Activated CD4-positive, alpha-beta T cell treated with anti-CD3 and anti-CD28 coated beads, Interleukin-2, amount 10 ng/mL, durations not matched to agents 7 days and 5 days (primary cell): ENCODE measurements around the gene SHC3. TPM values are rescaled to one million over a fixed set of nuclear protein-coding genes. Genes with fewer than 3 reads are reported as not detected.

Experiments used
- CTCF ChIA-PET: fragments of 350-600 bp; sonication (Branson Sonifier 250); formaldehyde crosslinking; loops from one replicate; lab custom pipeline; 2021; ENCODE audit warnings: antibody characterized with exemption; lab: Charles Lee
- POLR2A ChIA-PET: fragments of 350-600 bp; sonication (Branson Sonifier 250); formaldehyde crosslinking; loops from one replicate; lab custom pipeline; 2021; ENCODE audit warnings: antibody characterized with exemption; lab: Charles Lee
- DNase-seq: peaks from one replicate; pipeline ENCODE4 v3.0.0-alpha.2; 2020
- H3K27ac Mint-ChIP-seq: one replicate; pipeline ENCODE4 v1.8.0; 2021; ENCODE audit warnings: mild to moderate bottlenecking, moderate library complexity, mixed read lengths
- H3K27me3 Mint-ChIP-seq: one replicate; pipeline ENCODE4 v1.8.0; 2021; ENCODE audit warnings: mixed read lengths
- H3K36me3 Mint-ChIP-seq: one replicate; pipeline ENCODE4 v1.8.0; 2021; ENCODE audit warnings: low read depth, mixed read lengths
- H3K4me1 Mint-ChIP-seq: one replicate; pipeline ENCODE4 v1.8.0; 2021; ENCODE audit warnings: mixed read lengths
- H3K4me3 Mint-ChIP-seq: one replicate; pipeline ENCODE4 v1.8.0; 2021; ENCODE audit warnings: mild to moderate bottlenecking, moderate library complexity, mixed read lengths
- H3K9me3 Mint-ChIP-seq: one replicate; pipeline ENCODE4 v1.8.0; 2021; ENCODE audit warnings: mixed read lengths
- total RNA-seq, 2 experiments: library from RNA; stranded (reverse); gene quantifications; one replicate each; pipeline ENCODE4 v1.2.3, GENCODE V29; 2021

SHC3 gene
- total RNA-seq, 2 experiments from 2014 or later, result not detected

- no peaks in the 10 kb centered on the region for H3K36me3 Mint-ChIP-seq
- no peak overlapping the region for H3K27ac Mint-ChIP-seq
- no peak overlapping the region for H3K4me3 Mint-ChIP-seq
- no peak for DNase-seq
- H3K27me3 Mint-ChIP-seq, result peaks cover 20% of the 10 kb centered on the region
- H3K4me1 Mint-ChIP-seq, result no peaks in the 10 kb centered on the region
- no peaks in the 10 kb centered on the region for H3K9me3 Mint-ChIP-seq
- POLR2A ChIA-PET, result no interaction called here
- CTCF ChIA-PET, result no interaction called here
These were observed 73.8 kb downstream of the SHC3 start for GRCh38 chr9:89104821-89105220.

GRCh38 chr9:89097219-89097618, 81.4 kb downstream of the SHC3 start:
- Mint-ChIP-seq H3K27me3 (peaks cover 14% of the 10 kb centered on the region), H3K27ac (no peak overlapping the region), H3K36me3 (no peaks in the 10 kb centered on the region), H3K4me3 (no peak overlapping the region), H3K4me1 (no peaks in the 10 kb centered on the region), H3K9me3 (no peaks in the 10 kb centered on the region)
- no peak for DNase-seq
- ChIA-PET CTCF (no interaction called here), POLR2A (no interaction called here)

GRCh38 chr9:89096807-89097206, 81.8 kb downstream of the SHC3 start:
- Mint-ChIP-seq H3K9me3 (no peaks in the 10 kb centered on the region), H3K27me3 (peaks cover 11% of the 10 kb centered on the region), H3K4me3 (no peak overlapping the region), H3K4me1 (no peaks in the 10 kb centered on the region), H3K36me3 (no peaks in the 10 kb centered on the region), H3K27ac (no peak overlapping the region)
- POLR2A ChIA-PET, result no interaction called here
- DNase-seq, result no peak
- CTCF ChIA-PET, result no interaction called here

- peaks cover 9% of the 10 kb centered on the region for H3K27me3 Mint-ChIP-seq
- CTCF ChIA-PET, result interaction anchor here (0.6 kb wide), 1 partner anchor 811 kb away, joined by 3 read pairs; no protein-coding TSS in a partner anchor
These were observed 82.7 kb downstream of the SHC3 start for GRCh38 chr9:89095761-89096528.

GRCh38 chr9:89093201-89093975, 85.2 kb downstream of the SHC3 start:
- POLR2A ChIA-PET, result no interaction called here
- DNase-seq, result no peak
- Mint-ChIP-seq H3K4me1 (no peaks in the 10 kb centered on the region), H3K27me3 (peaks cover 10% of the 10 kb centered on the region), H3K4me3 (no peak overlapping the region), H3K36me3 (no peaks in the 10 kb centered on the region), H3K27ac (no peak overlapping the region), H3K9me3 (no peaks in the 10 kb centered on the region)
- CTCF ChIA-PET, result no interaction called here

More at GRCh38 chr9:89095761-89096528, 82.7 kb downstream of the SHC3 start:
- Mint-ChIP-seq H3K9me3 (no peaks in the 10 kb centered on the region), H3K4me1 (no peaks in the 10 kb centered on the region), H3K36me3 (no peaks in the 10 kb centered on the region), H3K27ac (no peak overlapping the region), H3K4me3 (no peak overlapping the region)
- no peak for DNase-seq
- POLR2A ChIA-PET, result no interaction called here

- Mint-ChIP-seq H3K9me3 (no peaks in the 10 kb centered on the region), H3K4me3 (no peak overlapping the region), H3K36me3 (no peaks in the 10 kb centered on the region), H3K27me3 (peaks cover 5% of the 10 kb centered on the region), H3K27ac (no peak overlapping the region), H3K4me1 (no peaks in the 10 kb centered on the region)
- no peak for DNase-seq
- ChIA-PET POLR2A (no interaction called here), CTCF (interaction anchor here (1.0 to 1.1 kb wide), 2 partner anchors 10 to 103 kb away, joined by 3 read pairs; no protein-coding TSS in a partner anchor)
These were observed 89.4 kb downstream of the SHC3 start for GRCh38 chr9:89089176-89089575.

GRCh38 chr9:89083626-89084025, 95.0 kb downstream of the SHC3 start:
- CTCF ChIA-PET, result no interaction called here

GRCh38 chr9:89080193-89080592, 98.4 kb downstream of the SHC3 start:
- ChIA-PET POLR2A (no interaction called here), CTCF (interaction anchor here (0.6 to 1.0 kb wide), 3 partner anchors 9 to 197 kb away, joined by 3 to 5 read pairs (median 4); no protein-coding TSS in a partner anchor)
- no peaks in the 10 kb centered on the region for H3K9me3 Mint-ChIP-seq
- no peak overlapping the region for H3K27ac Mint-ChIP-seq
- DNase-seq, result no peak
- peaks cover 25% of the 10 kb centered on the region for H3K27me3 Mint-ChIP-seq
- no peaks in the 10 kb centered on the region for H3K4me1 Mint-ChIP-seq
- no peaks in the 10 kb centered on the region for H3K36me3 Mint-ChIP-seq
- H3K4me3 Mint-ChIP-seq, result no peak overlapping the region

More at GRCh38 chr9:89083626-89084025, 95.0 kb downstream of the SHC3 start:
- Mint-ChIP-seq H3K27me3 (peaks cover 11% of the 10 kb centered on the region), H3K4me1 (no peaks in the 10 kb centered on the region), H3K27ac (no peak overlapping the region), H3K36me3 (no peaks in the 10 kb centered on the region), H3K4me3 (no peak overlapping the region), H3K9me3 (no peaks in the 10 kb centered on the region)
- POLR2A ChIA-PET, result no interaction called here
- no peak for DNase-seq

GRCh38 chr9:89079391-89079790, 99.2 kb downstream of the SHC3 start:
- CTCF ChIA-PET, result interaction anchor here (0.6 to 1.0 kb wide), 2 partner anchors 10 to 12 kb away, joined by 3 read pairs; no protein-coding TSS in a partner anchor
- Mint-ChIP-seq H3K4me1 (no peaks in the 10 kb centered on the region), H3K4me3 (no peak overlapping the region)

GRCh38 chr9:89078860-89079259, 99.8 kb downstream of the SHC3 start:
- ChIA-PET CTCF (interaction anchor here (0.6 kb wide), 1 partner anchor 42 kb away, joined by 3 read pairs; no protein-coding TSS in a partner anchor), POLR2A (no interaction called here)
- no peaks in the 10 kb centered on the region for H3K9me3 Mint-ChIP-seq
- peaks cover 30% of the 10 kb centered on the region for H3K27me3 Mint-ChIP-seq
- H3K36me3 Mint-ChIP-seq, result no peaks in the 10 kb centered on the region
- no peak overlapping the region for H3K4me3 Mint-ChIP-seq
- no peak overlapping the region for H3K27ac Mint-ChIP-seq
- no peak for DNase-seq
- H3K4me1 Mint-ChIP-seq, result no peaks in the 10 kb centered on the region

More at GRCh38 chr9:89079391-89079790, 99.2 kb downstream of the SHC3 start:
- DNase-seq, result no peak
- peaks cover 25% of the 10 kb centered on the region for H3K27me3 Mint-ChIP-seq
- H3K27ac Mint-ChIP-seq, result no peak overlapping the region
- H3K36me3 Mint-ChIP-seq, result no peaks in the 10 kb centered on the region
- no peaks in the 10 kb centered on the region for H3K9me3 Mint-ChIP-seq
- POLR2A ChIA-PET, result no interaction called here

GRCh38 chr9:89078421-89078820, 100.2 kb downstream of the SHC3 start:
- no peak for DNase-seq
- Mint-ChIP-seq H3K4me1 (no peaks in the 10 kb centered on the region), H3K27ac (no peak overlapping the region), H3K4me3 (no peak overlapping the region), H3K9me3 (no peaks in the 10 kb centered on the region), H3K36me3 (no peaks in the 10 kb centered on the region), H3K27me3 (peaks cover 30% of the 10 kb centered on the region)
- ChIA-PET POLR2A (no interaction called here), CTCF (interaction anchor here (0.6 kb wide), 1 partner anchor 41 kb away, joined by 3 read pairs; no protein-coding TSS in a partner anchor)

- Mint-ChIP-seq H3K36me3 (no peaks in the 10 kb centered on the region), H3K27ac (no peak overlapping the region), H3K4me3 (no peak overlapping the region), H3K27me3 (peaks cover 28% of the 10 kb centered on the region), H3K9me3 (no peaks in the 10 kb centered on the region), H3K4me1 (no peaks in the 10 kb centered on the region)
- ChIA-PET POLR2A (no interaction called here), CTCF (interaction anchor here (0.6 kb wide), 1 partner anchor 1868 kb away, joined by 4 read pairs; no protein-coding TSS in a partner anchor)
- DNase-seq, result no peak
These were observed 101.1 kb downstream of the SHC3 start for GRCh38 chr9:89077519-89077918.

- peaks cover 25% of the 10 kb centered on the region for H3K27me3 Mint-ChIP-seq
- no peak for DNase-seq
- H3K27ac Mint-ChIP-seq, result no peak overlapping the region
- no peaks in the 10 kb centered on the region for H3K4me1 Mint-ChIP-seq
- H3K4me3 Mint-ChIP-seq, result no peak overlapping the region
- CTCF ChIA-PET, result interaction anchor here (0.6 to 1.1 kb wide), 2 partner anchors 9 to 1239 kb away, joined by 3 read pairs; no protein-coding TSS in a partner anchor
- POLR2A ChIA-PET, result no interaction called here
- no peaks in the 10 kb centered on the region for H3K9me3 Mint-ChIP-seq
- no peaks in the 10 kb centered on the region for H3K36me3 Mint-ChIP-seq
These were observed 105.2 kb downstream of the SHC3 start for GRCh38 chr9:89073397-89073796.
